CD4-positive, alpha-beta T cell treated with Interleukin-1 beta for 1 hour (primary cell): Measurements from ENCODE around the gene STRN.
A peak's percentile ranks its signal among the peaks of the same experiment; 100 is the strongest.
"Not testable (repeated sequence)": the region's sequence is repeated elsewhere in the genome, so short reads cannot be mapped to it uniquely, and the experiment has no call there.

Source experiments
- DNase-seq, 2 donors: peaks; one replicate each; pipeline ENCODE4 v3.0.0-alpha.2; 2020 to 2022

STRN gene

GRCh38 chr2:36966370-36967235, at the start of gene STRN:
TSS of gene STRN (minus strand) at chr2:36966536. CDS start at chr2:36966463, 73 bp downstream.
- peak; percentile 98 to 99 for DNase-seq

- DNase-seq, result no peak
Observed at GRCh38 chr2:37013315-37013641, 46.9 kb upstream of the STRN start.

- no peak for DNase-seq
Observed at GRCh38 chr2:37011130-37011529, 44.8 kb upstream of the STRN start.

- peak in 1 of 2 donors; percentile 33 for DNase-seq
Observed at GRCh38 chr2:37005118-37005868, 39.0 kb upstream of the STRN start.

- no peak for DNase-seq
Observed at GRCh38 chr2:37000988-37001556, 34.7 kb upstream of the STRN start.

- DNase-seq, result no peak
Observed at GRCh38 chr2:37000318-37000717, 34.0 kb upstream of the STRN start.

- DNase-seq, result not testable (repeated sequence)
Observed at GRCh38 chr2:36999416-36999815, 33.1 kb upstream of the STRN start.

GRCh38 chr2:36993841-36994620, 27.7 kb upstream of the STRN start:
- no peak for DNase-seq

GRCh38 chr2:36988008-36988407, 21.7 kb upstream of the STRN start:
- DNase-seq, result no peak

GRCh38 chr2:36982467-36982866, 16.1 kb upstream of the STRN start:
- no peak for DNase-seq

- no peak for DNase-seq
Observed at GRCh38 chr2:36981911-36982310, 15.6 kb upstream of the STRN start.

- DNase-seq, result not testable (repeated sequence)
Observed at GRCh38 chr2:36979007-36979406, 12.7 kb upstream of the STRN start.

- no peak for DNase-seq
Observed at GRCh38 chr2:36976065-36976464, 9.7 kb upstream of the STRN start.

- no peak for DNase-seq
Observed at GRCh38 chr2:36975306-36975705, 9.0 kb upstream of the STRN start.

GRCh38 chr2:36973320-36973719, 7.0 kb upstream of the STRN start:
- no peak for DNase-seq

GRCh38 chr2:36971990-36972389, 5.7 kb upstream of the STRN start:
- DNase-seq, result no peak

GRCh38 chr2:36967236-36967876, 1.0 kb upstream of the STRN start:
- DNase-seq, result no peak

- peak in 1 of 2 donors; percentile 7 for DNase-seq
Observed at GRCh38 chr2:36965751-36966369, 476 bp downstream of the STRN start.

GRCh38 chr2:36965206-36965605, 1.1 kb downstream of the STRN start:
- DNase-seq, result no peak

GRCh38 chr2:36964496-36965058, 1.8 kb downstream of the STRN start:
- no peak for DNase-seq

- no peak for DNase-seq
Observed at GRCh38 chr2:36963734-36964133, 2.6 kb downstream of the STRN start.

GRCh38 chr2:36963106-36963505, 3.2 kb downstream of the STRN start:
- DNase-seq, result no peak
